Activated CD8-positive, alpha-beta memory T cell treated with anti-CD3 and anti-CD28 coated beads, Interleukin-2, amount 50 U/mL, for 1 hour (primary cell): ENCODE results near the gene KRT76.
"Not testable (repeated sequence)": the region's sequence is repeated elsewhere in the genome, so short reads cannot be mapped to it uniquely, and the experiment has no call there.

Experiments
- DNase-seq: peaks from one replicate; pipeline ENCODE4 v3.0.0-alpha.2; 2020; ENCODE audit errors: extremely low read depth

The KRT76 gene

DNA sequence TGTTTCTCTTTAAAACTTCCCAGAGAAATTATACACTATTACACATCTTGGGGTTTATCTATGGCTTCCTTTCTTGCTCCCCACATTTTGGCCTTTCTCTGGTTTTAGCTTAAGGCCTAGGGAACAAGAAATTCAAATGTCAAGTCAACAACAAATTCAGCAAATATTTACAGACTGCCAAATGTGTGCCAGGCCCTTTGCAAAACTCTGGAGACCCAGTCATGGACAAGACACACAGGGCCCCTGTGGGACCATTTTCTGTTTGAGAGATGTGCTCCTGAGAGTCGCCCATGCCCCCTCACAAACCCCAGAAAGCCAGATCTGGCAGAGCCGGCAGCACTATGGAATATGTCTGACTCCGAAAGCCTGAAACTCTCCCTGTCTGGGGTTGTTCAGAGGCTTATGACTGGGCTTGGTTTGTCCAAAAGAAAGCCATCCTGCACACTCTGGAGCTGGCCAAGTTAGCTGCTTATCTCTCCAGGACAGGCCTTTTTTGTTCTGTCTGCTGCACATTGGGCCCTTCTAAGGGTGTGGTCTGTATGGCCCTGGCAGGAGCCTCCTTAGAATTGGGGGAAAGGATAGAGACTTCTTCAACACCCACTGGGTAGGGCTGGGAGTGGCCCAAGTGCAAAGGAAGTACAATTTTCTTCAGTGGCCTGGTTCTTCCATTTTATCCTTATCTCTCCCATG, 19.8 kb upstream of the KRT76 start:
- DNase-seq: no peak

DNA sequence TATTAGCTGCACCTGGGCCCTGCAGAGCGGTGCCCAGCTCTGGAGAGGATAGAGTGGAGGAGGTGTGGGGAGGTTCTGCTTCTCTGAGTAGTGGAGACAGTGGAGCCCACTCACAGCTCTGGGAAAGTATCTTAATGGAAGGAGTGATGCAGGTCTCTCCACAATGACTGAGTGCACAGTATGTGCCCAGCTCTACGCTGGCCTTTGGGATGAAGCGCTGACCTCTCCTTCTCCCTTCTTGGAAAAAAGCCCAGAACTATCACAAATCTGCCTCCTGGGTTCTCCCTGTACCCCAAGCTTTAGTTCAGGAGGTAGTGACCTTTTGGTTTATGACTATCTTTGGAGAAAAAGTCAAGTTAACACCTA, 19.3 kb upstream of the KRT76 start:
- no peak for DNase-seq

DNA sequence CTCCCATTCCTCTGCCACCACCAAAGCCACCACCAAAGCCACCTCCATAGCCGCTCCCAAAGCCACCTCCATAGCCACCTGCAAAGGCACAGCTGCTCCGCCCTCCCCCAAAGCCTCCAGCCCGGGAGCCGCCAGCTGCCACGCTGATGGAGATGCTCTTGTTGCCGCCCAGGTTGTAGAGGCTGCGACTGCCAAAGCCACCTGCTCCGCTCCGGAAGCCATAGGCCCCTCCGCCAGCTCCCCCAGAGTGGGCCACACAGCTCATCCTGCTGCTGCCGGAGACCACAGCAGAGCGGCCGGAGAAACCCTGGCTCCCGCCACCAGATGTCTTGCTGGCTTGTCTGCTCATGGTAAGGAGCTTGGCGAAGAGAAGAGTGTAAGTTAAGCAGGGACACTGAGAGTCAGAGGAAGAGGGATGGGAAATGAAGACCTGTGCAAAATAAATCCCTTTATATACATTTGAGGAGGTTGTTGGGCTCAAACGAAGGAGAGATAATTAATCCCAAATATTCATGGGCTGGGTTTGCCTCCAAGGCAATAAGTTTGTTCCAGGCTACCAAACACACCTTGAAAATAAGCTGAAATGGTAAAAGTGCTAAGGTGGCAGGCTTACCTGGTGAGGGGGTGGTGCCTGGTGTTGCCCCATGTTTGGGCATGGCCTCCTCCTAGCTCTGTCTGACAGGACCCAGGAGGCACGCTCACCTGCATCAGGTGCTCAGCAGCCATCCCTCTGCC, 18.7 kb upstream of the KRT76 start, which contains the start of gene KRT3:
Gene KRT3 (minus strand): TSS at position 424 of the 735 bp plus-strand sequence. CDS start 75 bp downstream, at position 349.
- no peak for DNase-seq

DNA sequence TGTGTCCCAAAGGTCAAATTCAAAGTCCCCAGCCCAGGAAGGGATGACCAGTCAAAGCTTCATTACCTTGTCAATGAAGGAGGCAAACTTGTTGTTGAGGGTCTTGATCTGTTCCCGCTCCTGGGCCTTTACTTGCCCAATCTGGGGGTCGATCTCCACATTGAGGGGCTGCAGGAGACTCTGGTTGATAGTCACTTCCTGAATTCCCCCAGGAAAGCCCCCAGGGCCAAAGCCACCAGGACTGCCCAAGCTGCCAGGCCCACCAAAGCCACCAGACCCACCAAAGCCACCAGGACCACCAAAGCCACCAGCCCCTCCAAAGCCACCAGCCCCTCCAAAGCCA, 18.2 kb upstream of the KRT76 start:
- DNase-seq: not testable (repeated sequence)

DNA sequence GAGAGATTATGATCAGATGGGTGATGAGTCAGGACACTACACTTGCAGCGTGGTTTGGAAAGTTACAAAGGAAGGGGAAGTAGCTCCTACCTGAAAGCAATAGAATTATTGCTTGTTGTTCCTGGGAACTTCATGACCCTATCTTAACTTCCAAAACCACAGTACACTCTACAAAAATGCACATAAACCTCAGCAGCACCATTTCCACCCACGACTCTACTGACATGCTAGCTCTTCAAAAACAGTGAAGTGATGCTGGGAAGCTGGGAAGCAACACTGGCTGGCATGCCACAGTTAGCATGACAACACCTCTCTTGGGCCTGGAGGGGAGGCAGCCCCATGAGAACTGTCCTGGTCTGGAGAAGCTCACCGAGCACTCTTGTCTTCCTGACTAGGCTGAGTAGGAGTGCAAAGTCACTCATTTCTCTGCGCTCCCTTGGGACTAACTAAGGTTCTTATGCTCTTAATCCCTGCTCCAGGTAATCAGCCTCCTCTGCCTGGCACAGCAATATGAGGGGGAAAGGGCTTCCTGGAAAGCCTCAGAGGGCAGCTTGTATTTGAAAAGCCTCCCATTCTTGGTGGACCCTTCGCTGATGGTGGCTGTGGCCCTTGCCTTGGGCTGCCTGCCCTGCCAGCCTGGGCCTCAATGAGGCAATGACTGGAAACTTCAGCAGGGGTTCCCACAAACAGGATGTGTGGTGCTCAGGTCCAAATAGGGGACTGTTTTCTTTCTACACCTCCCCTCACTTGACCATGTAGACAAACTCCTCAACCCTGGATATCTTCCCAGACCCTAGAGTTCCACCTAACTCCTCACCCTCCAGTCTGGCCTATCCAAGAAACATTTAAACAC, 17.6 kb upstream of the KRT76 start:
- DNase-seq: no peak

DNA sequence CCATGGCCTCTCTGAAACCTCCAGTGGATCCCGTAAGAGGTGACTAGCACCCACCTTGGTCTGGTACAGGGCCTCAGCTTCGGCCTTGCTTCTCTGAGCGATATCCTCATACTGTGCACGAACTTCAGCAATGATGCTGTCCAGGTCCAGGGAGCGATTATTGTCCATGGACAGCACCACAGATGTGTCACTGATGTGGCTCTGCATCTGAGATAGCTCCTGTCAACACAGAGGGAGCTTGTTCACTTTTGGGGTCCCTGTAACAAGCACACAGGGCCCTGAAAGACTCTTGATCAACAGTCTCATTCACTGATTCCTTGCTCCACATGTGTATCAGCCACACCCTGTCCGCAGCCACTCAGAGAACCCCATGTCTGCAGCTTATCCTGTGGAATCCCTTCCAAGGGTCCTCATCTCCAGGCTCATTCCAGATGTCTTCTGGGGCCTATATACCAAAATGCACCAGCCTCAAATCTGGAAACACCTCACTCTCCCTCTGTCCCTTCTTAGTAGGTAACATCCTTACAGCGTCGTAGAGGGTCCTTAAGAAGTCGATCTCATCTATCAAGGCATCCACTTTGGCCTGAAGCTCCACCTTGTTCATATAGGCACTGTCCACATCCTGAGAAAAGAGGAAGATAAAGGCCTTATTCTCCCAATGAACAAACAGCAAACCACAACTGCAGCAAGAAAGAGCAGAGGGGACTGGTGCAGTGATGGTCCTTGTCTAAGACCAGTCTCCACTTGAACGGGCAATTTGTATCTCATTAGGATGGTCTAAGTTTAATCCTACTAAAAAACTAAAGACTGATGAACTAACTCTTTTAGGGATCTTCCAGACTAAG, 15.3 kb upstream of the KRT76 start:
- DNase-seq: no peak

DNA sequence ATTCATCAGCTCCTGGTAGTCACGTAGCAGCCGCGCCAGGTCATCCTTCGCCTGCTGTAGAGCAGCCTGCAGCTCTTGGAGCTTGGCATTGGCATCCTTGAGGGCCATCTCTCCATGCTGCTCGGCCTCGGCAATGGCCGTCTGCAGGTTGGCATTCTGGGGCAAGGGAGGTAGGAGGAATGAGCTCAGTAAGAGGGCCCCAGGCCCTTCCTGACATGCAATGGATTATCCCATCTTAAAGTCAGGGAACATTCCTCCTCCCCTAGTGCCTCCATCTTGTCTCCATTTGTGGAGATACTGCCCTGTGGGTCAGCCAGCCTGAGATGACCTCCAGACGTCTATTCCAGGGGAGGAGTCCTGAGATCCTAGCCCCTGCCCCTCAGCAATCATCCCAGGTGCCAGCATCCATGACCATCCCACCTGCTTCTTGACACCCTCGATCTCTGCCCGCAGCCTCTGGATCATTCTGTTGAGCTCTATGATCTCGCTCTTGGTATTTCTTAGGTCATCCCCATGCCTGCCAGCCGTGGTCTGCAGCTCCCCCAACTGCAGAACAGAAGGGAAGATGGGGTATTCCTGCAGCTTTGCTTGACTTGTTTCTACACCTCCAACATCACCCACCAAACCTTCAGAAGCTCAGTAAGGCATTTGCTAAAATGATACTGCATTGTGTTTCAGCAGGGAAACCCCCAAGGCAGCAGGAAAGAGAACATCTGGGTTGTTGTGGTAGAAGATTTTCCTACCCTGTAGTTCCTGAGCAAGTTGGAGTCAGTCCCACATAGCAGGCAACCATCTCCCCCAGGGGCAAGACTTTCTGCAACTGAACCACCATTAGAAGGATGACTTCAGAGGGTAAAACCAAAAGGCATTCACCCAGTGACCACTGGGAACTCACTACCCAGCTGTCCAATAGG, 14.4 kb upstream of the KRT76 start:
- DNase-seq: no peak

DNA sequence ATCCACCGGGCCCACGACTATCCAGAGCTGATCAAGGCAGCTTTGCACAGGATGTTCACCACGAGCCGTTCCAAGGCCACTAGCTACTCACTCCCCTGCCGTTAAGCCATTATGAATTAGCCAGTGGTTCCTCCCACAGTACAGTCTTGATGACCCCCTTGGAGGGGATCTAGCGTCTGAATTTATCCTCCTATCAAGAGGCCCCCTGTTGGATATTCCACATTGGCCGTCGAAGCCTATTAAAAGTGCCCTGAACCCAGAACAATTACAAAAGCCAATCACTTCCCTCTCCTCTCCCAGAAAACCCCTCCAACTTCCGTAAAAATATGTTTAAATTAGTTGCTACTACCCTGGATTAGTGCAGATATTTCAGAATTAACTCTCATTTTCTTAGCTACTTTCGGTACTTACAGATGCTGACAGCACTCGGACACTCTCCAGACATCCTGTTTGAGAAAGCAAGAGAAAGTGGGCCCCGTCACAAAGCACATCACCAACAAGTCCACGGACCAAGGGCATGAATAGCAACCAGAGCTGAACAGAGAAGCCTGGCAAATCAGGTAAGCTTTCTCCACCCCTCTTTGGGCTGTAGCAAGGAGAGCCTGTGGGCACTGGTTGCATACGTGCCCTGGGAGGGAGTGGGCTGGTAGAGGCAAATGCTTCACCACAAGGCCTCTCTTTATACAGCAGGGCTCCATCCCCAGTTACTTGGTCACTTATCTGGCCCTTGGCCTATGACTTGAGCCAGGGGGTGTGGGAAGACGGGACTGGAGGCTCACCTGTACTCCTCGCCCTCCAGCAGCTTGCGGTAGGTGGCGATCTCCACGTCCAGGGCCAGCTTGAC, 13.5 kb upstream of the KRT76 start:
- DNase-seq: no peak

DNA sequence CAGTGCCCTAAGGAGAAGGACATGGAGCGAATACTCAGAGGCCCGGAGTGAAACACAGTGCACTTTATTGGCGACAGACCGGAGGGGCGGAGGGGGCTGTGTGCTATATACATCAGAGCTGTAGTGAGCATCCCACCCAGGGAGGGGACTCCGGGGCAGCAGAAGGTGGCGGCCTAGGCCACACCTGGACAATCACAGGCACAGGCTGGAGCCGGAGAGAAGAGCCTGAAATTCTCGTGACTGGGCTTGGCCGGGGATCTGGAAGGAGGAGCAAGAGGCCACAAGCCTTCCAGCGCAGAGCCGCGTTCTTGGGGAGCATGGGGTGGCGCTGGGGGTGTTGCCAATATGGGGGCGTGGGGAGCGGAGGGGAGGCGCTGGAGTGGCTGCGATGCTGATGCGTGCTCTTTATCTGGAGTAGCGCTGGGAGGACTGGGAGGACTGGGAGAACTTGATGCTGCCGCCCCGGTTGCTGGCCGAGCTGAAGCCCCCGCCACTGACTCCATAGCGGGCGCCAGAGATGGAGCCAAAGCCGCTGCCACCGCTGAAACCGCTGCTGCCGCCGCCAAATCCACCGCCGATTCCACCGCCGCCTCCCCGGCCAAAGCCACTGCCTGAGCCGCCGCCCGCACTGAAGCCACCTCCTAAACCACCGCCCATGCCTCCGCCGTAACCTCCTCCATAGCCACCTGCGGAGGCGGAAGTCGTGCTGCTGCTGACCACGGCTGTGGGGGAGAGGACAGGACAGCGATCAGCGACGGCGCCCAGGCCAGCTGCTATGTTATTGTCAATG, 12.7 kb upstream of the KRT76 start:
- DNase-seq: no peak

DNA sequence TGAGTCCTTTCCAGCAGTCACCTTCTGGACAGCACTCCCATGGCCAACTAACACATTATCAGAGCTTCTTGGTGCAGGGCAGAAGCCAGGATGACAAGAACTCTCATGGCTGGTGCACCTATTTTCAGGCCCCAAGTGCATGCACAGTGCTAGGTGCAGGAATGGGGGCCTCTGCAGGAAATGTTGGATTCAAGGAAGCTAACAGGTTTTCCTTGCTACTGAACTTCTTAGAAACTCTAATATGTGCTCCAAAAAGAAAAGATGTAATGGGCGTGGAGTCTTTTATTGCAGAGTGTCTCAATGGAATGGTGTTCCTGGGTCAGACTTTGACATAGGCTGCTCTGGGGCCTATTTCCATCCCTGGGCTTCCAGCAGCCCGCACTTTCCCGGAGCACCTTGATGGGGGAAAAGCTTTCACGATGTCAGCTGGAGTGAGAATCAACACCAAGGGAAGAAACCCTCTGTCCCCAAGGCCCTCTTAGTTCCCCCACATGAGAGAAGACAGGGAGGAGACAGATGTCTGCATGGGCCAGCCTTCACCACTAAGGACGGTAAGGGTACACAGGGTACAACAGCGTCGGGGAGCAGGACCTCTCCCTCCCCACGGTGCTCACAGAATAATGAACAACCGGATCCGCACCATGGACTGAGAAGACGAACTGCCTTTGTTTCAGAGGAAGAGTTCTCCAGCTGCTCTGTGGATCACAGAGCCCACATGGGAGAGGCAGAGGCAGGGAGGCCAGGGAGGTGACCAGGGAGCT, 11.9 kb upstream of the KRT76 start:
- no peak for DNase-seq

DNA sequence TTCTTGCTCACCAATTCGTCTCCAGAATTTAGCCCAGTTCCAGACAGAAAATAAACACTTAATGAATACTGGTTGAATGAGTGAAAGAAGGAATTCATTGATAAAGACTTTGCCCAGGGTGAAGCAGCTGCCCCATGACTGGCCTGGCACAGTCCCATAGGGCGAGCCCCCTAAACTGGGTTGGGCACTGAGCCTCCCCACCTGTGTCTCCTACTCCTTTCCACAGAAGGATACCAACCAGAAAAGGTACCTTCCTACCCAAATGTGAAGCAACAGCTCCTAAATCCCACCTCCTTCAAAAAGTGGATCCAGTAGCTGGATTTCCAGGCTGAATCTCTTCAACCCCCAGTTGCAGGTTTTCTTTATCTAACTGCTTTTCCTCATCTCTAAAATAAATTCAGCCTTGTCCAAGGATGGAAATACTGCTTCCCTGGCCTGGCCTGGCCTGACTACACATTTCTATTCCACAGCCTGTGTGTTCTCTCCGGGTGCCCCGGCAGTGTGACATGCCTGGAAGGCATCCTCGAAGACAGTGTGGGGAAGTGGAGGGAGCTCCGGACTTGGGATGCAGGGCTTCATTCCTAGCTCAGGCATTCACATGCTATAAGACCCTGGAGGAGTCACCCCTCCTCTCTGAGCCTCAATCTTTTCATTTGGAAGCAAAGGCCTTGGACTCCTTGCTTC, 11.2 kb upstream of the KRT76 start:
- DNase-seq: no peak

DNA sequence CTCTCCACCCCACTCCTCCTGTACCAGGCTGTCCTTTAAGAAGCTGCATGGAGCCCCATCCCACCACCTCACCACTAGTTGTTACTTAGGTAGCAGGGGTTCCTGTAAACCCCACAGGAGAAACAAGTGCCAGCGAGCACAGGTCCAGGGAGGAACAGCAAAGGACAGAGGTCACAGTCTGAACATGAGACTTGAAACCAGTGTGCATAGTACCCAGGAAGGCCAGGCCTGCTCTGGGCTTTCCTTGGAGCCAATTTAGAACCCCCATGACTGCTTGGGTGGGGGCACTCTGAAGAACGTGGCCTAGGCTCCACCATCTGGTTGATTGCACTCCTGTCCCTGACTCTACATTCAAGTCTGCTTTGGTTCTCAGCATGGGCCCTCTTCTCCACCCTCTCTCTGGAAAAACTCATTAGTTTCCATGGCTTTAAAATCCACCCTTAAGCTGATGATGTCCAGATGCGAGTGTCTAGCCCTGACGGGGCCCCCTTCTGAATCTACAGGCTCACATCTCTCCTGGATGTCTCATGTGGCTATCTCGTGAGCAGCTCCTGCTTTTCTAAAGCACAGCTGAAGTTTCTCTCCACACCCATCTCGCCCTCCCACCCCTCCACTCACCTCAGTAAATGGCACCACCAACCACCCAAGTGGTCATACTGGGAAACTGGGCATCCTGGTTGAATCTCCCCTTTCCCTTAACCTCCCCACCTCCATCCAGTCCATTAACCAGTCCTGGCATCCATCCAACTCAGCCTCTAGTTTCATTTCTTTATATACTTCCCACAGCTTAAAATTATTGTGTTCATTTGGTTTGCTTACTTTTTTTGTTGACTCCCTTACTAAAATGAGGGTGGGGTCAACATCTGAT, 10.4 kb upstream of the KRT76 start:
- no peak for DNase-seq

DNA sequence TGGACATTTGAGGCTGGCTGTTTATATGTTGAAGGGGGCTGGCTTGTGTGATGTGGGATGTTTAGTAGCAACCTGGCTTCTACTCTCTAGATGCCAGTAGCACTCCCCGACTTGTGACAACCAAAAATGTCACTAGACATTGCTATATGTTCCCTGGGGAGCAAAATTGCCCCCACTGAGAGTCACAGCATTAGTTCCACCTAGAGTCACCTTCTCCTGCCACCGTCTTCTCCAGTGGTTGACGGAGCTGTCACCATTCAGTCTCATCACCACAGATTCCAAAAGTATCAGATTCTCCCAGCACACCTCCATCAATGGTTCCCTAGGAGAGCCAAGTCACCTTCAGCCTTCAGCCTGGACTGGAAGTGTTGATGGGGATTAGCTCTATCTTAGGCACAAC, 7.8 kb upstream of the KRT76 start:
- no peak for DNase-seq

DNA sequence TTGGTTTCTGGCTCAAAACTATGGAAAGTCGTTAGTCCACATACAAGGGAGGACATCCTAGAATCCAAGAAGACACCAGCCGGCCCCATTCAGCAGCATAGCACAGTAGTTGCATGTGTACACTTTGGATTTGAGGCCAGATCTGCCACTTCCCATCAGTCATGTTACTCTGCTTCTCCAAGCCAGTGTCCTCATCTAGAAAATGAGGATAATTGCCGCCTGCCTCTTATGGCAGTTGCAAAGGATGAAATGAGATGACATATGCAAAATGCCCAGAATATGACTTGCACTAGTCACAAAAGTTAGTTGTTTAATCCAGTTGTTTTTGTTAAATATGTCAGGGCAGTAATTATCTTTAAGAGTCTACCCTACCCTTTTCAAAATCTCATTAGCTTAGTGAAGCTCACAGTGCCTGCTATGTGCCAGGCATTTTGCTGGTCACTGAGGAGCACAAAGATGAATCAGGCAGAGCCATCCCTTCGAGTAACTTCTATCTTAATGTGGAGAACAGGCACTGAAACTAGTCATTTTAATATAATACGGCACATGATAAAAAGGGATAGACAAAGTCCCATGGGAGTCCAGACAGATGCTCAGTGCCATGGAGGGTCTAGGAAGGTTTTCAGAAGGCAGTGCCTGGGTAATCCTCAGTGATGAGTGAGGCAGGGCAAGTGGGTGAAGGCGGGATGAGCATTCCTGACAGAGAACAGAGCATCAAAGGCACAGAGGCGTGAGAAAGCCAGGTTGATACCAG, 6.6 kb upstream of the KRT76 start:
- no peak for DNase-seq

DNA sequence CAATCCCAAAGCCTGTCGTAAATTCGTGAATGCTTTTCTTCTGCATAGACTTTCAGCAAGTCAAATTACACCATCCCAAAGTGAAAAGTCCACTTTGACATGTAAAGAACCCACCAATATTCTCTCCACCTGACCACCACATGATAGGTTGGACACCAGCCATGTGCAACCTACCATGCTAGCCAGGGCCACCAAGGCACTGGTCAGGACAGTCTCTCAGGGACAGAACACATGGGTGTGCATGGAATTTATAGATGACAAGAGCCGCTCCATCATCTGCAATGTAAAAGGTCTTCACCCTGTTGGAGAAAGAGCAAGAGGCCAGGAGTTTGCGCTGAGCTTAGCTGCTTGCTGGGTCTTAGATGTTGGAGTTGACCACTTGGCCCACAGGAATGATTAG, 5.4 kb upstream of the KRT76 start:
- no peak for DNase-seq
